GM21526 (cell line): ENCODE results near the gene PTPRG.
"Not testable (repeated sequence)": the region's sequence is repeated elsewhere in the genome, so short reads cannot be mapped to it uniquely, and the experiment has no call there.

Source experiments
- ATAC-seq: cut with Tn5 transposase; IDR thresholded peaks from one replicate; pipeline ENCODE4 v1.9.1; 2021; ENCODE audit warnings: moderate library complexity; ENCODE audit not compliant: unreplicated experiment, low FRiP score

Gene PTPRG

DNA sequence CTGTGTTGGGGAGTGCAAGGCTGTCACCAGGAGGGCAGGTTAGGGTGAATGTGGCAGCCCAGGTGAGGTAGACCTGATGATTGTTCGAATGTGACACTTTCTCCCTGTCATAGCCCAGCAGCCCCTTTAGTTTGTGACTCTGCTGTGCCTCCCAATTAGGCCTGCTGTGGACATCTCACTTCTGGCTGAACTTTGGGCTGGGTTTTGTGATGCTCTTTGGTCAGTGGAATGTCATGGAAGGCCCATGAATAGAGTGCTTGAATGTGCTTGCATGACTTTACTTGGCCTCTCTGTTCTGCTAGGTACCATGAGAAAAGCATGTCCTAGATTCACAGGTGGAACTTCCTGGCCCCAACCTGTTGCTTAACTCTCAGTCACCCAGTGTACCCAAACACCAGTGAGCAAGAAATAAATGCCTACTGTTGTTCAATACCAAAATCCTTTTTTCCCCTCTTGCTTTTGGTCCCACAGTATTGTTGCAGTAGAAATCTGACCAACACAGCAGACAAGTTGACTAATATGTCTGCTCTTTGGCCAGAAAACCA, 249.7 kb downstream of the PTPRG start:
- ATAC-seq, result no peak

- no peak for ATAC-seq
These were observed 250.3 kb downstream of the PTPRG start for GRCh38 chr3:61811652-61812051.

- ATAC-seq, result no peak
These were observed 250.7 kb downstream of the PTPRG start for GRCh38 chr3:61812085-61812484.

GRCh38 chr3:61812517-61812916, 251.1 kb downstream of the PTPRG start:
- no peak for ATAC-seq

- ATAC-seq, result no peak
These were observed 252.3 kb downstream of the PTPRG start for GRCh38 chr3:61813636-61814035.

- ATAC-seq, result no peak
These were observed 253.3 kb downstream of the PTPRG start for GRCh38 chr3:61814674-61815073.

- not testable (repeated sequence) for ATAC-seq
These were observed 254.9 kb downstream of the PTPRG start for GRCh38 chr3:61816304-61816703.

- ATAC-seq, result no peak
These were observed 258.5 kb downstream of the PTPRG start for GRCh38 chr3:61819861-61820260.

- ATAC-seq, result no peak
These were observed 259.1 kb downstream of the PTPRG start for GRCh38 chr3:61820306-61820992.

DNA sequence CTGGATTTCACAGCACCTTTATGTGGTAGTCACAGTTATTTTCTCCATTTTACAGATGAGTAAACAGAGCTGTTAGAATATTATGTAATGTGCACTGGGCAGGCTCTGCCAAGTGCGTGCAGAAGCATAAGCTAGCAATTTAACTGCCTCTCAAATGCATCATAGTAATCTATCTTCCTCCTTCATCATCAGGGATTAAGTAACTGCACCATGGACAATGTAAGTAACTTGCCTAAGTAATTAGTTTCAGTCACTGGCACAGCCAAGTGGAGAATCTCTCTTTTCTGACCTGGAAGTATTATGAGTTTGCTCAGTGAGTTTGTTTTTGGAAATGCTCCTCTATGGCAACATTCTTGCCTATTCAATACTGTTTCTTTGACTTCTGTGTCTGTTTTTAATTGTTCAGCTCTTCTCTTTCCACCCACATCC, 260.5 kb downstream of the PTPRG start:
- ATAC-seq, result no peak

DNA sequence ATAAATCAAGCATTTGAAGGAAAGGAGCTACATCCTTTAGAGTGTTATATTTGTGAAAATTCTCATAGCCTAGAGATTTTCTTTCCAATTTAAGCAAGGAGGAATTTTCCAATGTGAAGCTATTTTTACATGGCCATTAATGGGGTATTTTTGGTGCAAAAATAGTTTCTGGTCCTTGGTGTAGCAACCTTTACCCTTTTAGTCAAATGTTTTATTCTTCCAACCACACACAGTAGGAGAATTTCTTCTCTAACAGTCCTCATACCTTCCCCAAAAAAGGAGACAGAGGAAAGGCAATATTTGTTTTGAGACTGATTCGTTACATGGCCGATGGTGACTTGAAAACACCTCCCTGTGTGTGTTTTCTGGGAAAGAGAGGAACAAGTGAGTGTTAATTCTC, 261.2 kb downstream of the PTPRG start:
- ATAC-seq, result no peak

- no peak for ATAC-seq
These were observed 263.3 kb downstream of the PTPRG start for GRCh38 chr3:61824553-61825135.

GRCh38 chr3:61826161-61826560, 264.8 kb downstream of the PTPRG start:
- no peak for ATAC-seq

DNA sequence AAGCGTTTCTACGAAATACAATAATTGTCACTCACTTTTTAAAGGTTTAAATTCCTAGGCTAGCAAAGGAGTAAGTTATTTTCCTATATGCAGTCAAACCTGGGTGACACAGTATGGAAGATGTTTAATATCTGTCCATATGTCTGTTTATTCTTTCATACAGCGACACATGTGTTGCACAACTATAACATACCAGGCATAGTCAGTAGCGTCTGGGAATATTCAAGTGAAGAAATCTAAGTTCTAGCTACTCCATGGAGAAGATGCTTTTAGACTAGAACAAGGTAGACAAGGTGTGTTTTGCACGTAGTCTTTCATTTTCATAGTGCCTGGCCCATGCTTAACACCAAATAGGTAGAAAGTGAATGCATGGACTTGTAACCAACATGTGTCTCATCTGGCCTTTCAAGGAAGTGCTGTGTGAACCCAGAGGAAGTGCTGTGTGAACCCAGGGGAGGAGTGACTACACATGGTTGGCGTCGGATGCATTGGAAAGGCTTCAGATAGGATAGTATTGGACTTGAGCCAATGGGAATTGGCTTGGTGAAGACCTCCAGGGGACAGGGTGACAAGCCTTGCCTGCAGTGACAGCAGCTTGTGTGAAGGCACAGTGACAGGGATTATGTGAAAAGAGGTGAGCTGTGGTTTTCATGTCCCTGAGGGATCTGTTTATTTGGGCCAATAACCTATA, 267.0 kb downstream of the PTPRG start:
- no peak for ATAC-seq

DNA sequence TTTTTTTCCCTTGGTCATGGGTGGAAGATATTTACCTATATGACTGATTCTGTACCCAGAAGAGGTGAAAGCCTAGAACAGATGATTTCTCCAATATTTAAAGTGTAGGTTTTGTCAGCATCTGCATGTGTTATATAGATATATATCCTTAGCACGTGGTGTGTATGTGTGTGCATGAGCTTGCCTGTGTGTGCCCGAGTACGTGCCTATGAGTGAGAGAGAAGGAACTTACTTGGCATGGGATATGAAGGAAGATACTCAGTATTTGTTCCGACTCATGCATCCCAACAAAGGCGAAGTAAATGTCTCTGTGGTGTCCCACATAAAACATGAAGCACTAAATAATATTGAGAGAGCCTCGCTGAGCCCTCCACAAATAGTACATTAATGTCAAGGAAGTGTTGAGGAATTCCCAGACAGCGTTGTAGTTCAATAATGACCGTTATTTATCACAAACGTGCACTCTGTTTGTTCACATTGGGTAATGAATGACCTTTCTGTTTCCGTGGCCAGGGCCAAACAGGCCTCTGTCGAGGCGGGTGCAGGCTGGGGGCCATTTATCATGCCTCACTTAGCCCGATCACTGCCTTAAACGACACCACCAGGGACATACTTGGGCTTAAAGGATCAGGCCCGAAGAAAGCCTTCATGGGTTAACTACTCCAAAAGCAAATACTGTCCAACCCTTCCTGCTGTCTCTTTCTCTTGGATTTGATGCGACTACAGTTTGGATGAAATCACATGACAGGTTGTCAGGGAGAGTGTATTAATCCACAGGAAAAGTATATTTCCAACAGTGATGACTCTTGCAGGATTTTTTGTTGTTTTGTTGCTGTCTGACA, 267.7 kb downstream of the PTPRG start:
- ATAC-seq, result no peak

DNA sequence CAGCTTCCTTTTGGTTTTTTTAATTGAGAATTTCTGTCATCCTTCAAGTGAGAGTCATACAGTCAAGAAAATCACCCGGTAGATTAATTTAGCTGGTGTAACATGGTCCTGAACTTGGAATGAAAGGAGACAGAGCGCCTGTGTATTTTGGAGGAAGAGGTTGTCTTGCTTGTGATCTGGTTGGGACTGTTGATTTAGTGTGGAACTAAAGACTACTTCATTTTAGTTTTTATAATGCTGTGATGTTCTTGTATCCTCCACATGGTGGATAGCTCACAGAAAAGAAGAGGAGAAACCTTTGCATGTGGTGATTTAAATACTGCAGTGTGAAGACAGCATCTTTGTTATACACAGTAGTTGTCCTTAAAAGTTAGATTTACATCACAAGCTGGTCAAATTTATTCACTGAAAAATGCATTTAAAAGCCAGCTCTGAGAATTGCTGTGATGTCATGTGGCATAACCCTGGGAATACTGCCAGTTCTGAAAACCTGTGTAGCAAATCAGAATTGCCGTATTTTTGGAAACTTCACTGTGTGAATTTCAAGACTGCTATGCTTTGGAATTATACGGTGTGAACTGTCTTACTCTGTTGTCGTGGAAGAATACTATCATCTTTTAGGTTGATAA, 268.5 kb downstream of the PTPRG start:
- ATAC-seq, result no peak

- ATAC-seq, result no peak
These were observed 270.6 kb downstream of the PTPRG start for GRCh38 chr3:61831973-61832372.

DNA sequence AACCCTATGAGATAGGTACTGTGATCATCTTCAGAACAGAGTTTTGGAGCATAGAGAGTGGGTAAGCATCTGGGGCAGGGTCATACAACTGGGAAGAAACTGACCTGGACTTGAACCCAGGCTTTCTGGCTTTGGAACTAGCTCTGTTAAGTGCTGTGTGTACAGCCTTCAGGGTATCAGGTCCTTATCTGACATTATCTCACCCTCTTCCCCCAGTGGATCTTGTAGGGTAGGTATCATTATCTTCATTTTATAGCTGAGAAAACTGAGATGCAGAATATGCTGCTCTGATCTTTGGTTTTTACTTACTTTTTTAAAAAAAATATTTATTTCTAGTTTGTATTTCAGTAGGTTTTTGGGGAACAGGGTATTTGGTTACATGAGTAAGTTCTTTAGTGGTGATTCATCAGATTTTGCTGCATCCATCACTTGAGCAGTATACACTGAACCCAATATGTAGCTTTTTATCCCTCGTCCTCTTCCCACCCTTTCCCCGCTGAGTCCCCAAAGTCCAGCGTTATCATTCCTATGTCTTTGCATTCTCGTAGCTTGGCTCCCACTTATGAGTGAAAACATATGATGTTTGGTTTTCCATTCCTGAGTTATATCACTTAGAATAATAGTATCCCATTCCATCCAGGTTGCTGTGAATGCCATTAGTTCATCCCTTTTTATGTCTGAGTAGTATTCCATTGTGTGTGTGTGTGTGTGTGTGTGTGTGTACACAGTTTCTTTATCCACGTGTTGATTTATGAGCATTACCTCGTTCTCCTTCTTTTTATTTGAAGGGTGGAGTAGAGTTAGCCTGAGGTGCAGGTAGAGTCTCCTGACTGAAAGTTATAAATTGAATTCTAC, 271.2 kb downstream of the PTPRG start:
- no peak for ATAC-seq

- no peak for ATAC-seq
These were observed 277.9 kb downstream of the PTPRG start for GRCh38 chr3:61839256-61839655.
